Neural cell (in vitro differentiated cells): ENCODE results near the gene HSF4. TPM values are rescaled to one million over a fixed set of nuclear protein-coding genes. Genes with fewer than 3 reads are reported as not detected.

Experiments used
- H2AFZ ChIP-seq: fragments of 200-600, 300-800 bp; sonication (generic), shearing (Covaris generic); 2 replicates; pipeline ENCODE4 v1.6.0; 2014; ENCODE audit warnings: low read depth, mild to moderate bottlenecking, antibody characterized with exemption, low read length, moderate library complexity
- H3F3A ChIP-seq: fragments of 200-600 bp; shearing (Covaris generic); 2 replicates; pipeline ENCODE4 v1.6.1; 2016; ENCODE audit warnings: mild to moderate bottlenecking, moderate library complexity, mixed read lengths, antibody characterized with exemption, low read length; ENCODE audit not compliant: insufficient read depth, poor library complexity, severe bottlenecking
- H3K27ac ChIP-seq: fragments of 200-600, 300-800 bp; sonication (generic), shearing (Covaris generic); 2 replicates; pipeline ENCODE4 v1.5.1; 2014; ENCODE audit warnings: mild to moderate bottlenecking, low read length, moderate library complexity
- H3K27me3 ChIP-seq: fragments of 300-800, 200-600 bp; sonication (generic), shearing (Covaris generic); 2 replicates; pipeline ENCODE4 v1.6.0; 2014; ENCODE audit warnings: mild to moderate bottlenecking, low read depth, low read length, moderate library complexity; ENCODE audit not compliant: insufficient read depth
- H3K36me3 ChIP-seq: fragments of 300-800, 200-600 bp; sonication (generic), shearing (Covaris generic); 2 replicates; pipeline ENCODE4 v1.5.1; 2014; ENCODE audit warnings: mild to moderate bottlenecking, antibody characterized with exemption, low read length, moderate library complexity; ENCODE audit not compliant: insufficient read depth
- H3K4me2 ChIP-seq: fragments of 300-800, 200-600 bp; sonication (generic), shearing (Covaris generic); 2 replicates; pipeline ENCODE4 v1.6.0; 2014; ENCODE audit warnings: mild to moderate bottlenecking, low read length
- H3K4me3 ChIP-seq: fragments of 300-800, 200-600 bp; sonication (generic), shearing (Covaris generic); 2 replicates; pipeline ENCODE4 v1.5.1; 2014; ENCODE audit warnings: mild to moderate bottlenecking, low read length, moderate library complexity
- H3K79me2 ChIP-seq: fragments of 200-600 bp; shearing (Covaris generic); replicated peaks from 2 replicates; pipeline ENCODE4 v1.6.0; 2014; ENCODE audit warnings: mild to moderate bottlenecking, low read length, moderate library complexity; ENCODE audit not compliant: insufficient read depth
- H3K9ac ChIP-seq: fragments of 300-800, 200-600 bp; sonication (generic), shearing (Covaris generic); 2 replicates; pipeline ENCODE4 v1.6.1; 2016; ENCODE audit warnings: mild to moderate bottlenecking, low read length, mixed read lengths
- H3K9me2 ChIP-seq: fragments of 200-600 bp; shearing (Covaris generic); 2 replicates; pipeline ENCODE4 v1.6.1; 2016; ENCODE audit warnings: mild to moderate bottlenecking, low read length, mixed read lengths; ENCODE audit not compliant: insufficient read depth
- H3K9me3 ChIP-seq: fragments of 200-600, 300-800 bp; sonication (generic), shearing (Covaris generic); 2 replicates; pipeline ENCODE4 v1.6.1; 2016; ENCODE audit warnings: mild to moderate bottlenecking, mixed run types, low read length, moderate library complexity, mixed read lengths
- H4K20me1 ChIP-seq: fragments of 200-600 bp; shearing (Covaris generic); 2 replicates; pipeline ENCODE4 v1.6.1; 2016; ENCODE audit warnings: mild to moderate bottlenecking, mixed run types; ENCODE audit not compliant: insufficient read depth
- EP300 ChIP-seq: fragments of 450-650 bp; conservative IDR thresholded peaks from 2 replicates; pipeline ENCODE4 v1.6.1; 2014; ENCODE audit warnings: antibody characterized with exemption, mild to moderate bottlenecking, moderate library complexity; ENCODE audit not compliant: poor library complexity, severe bottlenecking
- EZH2 ChIP-seq: fragments of 200-600, 300-800 bp; shearing (Covaris generic), sonication (generic); IDR thresholded peaks from 2 replicates; pipeline ENCODE4 v1.6.1; 2014; ENCODE audit warnings: antibody characterized with exemption, low read length, borderline replicate concordance, mild to moderate bottlenecking; ENCODE audit not compliant: insufficient read depth, poor library complexity, severe bottlenecking
- MXI1 ChIP-seq: fragments of 450-650 bp; conservative IDR thresholded peaks from 2 replicates; pipeline ENCODE4 v1.6.1; 2014; ENCODE audit warnings: antibody characterized with exemption, mild to moderate bottlenecking; ENCODE audit not compliant: poor library complexity, severe bottlenecking
- POLR2AphosphoS5 ChIP-seq: IDR thresholded peaks from 2 replicates; pipeline ENCODE4 v1.6.1; 2012
- RAD21 ChIP-seq: fragments of 450-650 bp; conservative IDR thresholded peaks from 2 replicates; pipeline ENCODE4 v1.6.1; 2014; ENCODE audit warnings: antibody characterized with exemption, mild to moderate bottlenecking, moderate library complexity
- REST ChIP-seq: IDR thresholded peaks from 2 replicates; pipeline ENCODE4 v1.6.1; 2012; ENCODE audit warnings: borderline replicate concordance
- SMC3 ChIP-seq: fragments of 450-650 bp; conservative IDR thresholded peaks from 2 replicates; pipeline ENCODE4 v1.6.1; 2014; ENCODE audit warnings: antibody characterized with exemption, mild to moderate bottlenecking, moderate library complexity; ENCODE audit not compliant: poor library complexity
- TAF1 ChIP-seq: IDR thresholded peaks from 2 replicates; pipeline ENCODE4 v1.6.1; 2012; ENCODE audit warnings: low read depth
- polyA plus RNA-seq: library from polyadenylated mRNA; depleted of rRNA; stranded (reverse); fragments of >200 nt; gene quantifications from 2 replicates; pipeline ENCODE4 v1.2.3, GENCODE V29; 2014
- TF ChIP-seq, protein P1 (sequence below): fragments of 450-650 bp; IDR thresholded peaks from 2 replicates; pipeline ENCODE4 v1.5.1; 2014; ENCODE audit warnings: antibody characterized with exemption, mild to moderate bottlenecking, moderate library complexity; ENCODE audit not compliant: poor library complexity, severe bottlenecking

Gene HSF4
- polyA plus RNA-seq, 1 donor from 2014 or later = 12.7 TPM

GRCh38 chr16:67170168-67170948 lies 5.8 kb downstream of the HSF4 start, which contains the start of gene NOL3:
Gene NOL3 (plus strand): TSS chr16:67170538.
- H4K20me1 ChIP-seq = peaks cover 8% of the 10 kb centered on the region
- H3K9me3 ChIP-seq = no peaks in the 10 kb centered on the region
- no peaks in the 10 kb centered on the region for H3F3A ChIP-seq
- no peaks in the 10 kb centered on the region for H3K36me3 ChIP-seq
- no peak within 1 kb of the TSS for H3K9ac ChIP-seq
- no peaks in the 10 kb centered on the region for H3K9me2 ChIP-seq
- H3K4me3 ChIP-seq = peak within 1 kb of the TSS; percentile 52
- no peak within 1 kb of the TSS for H2AFZ ChIP-seq
- TF ChIP-seq, protein P1, sequence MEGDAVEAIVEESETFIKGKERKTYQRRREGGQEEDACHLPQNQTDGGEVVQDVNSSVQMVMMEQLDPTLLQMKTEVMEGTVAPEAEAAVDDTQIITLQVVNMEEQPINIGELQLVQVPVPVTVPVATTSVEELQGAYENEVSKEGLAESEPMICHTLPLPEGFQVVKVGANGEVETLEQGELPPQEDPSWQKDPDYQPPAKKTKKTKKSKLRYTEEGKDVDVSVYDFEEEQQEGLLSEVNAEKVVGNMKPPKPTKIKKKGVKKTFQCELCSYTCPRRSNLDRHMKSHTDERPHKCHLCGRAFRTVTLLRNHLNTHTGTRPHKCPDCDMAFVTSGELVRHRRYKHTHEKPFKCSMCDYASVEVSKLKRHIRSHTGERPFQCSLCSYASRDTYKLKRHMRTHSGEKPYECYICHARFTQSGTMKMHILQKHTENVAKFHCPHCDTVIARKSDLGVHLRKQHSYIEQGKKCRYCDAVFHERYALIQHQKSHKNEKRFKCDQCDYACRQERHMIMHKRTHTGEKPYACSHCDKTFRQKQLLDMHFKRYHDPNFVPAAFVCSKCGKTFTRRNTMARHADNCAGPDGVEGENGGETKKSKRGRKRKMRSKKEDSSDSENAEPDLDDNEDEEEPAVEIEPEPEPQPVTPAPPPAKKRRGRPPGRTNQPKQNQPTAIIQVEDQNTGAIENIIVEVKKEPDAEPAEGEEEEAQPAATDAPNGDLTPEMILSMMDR = no peak
- TF ChIP-seq EP300 = no peak
- TF ChIP-seq RAD21 = no peak
- no peak for TF ChIP-seq SMC3
- no peak within 1 kb of the TSS for H3K4me2 ChIP-seq
- H3K27me3 ChIP-seq = peaks cover 94% of the 10 kb centered on the region
- H3K79me2 ChIP-seq = no peaks in the 10 kb centered on the region
- no peak within 1 kb of the TSS for H3K27ac ChIP-seq

GRCh38 chr16:67170949-67171649 lies 6.6 kb downstream of the HSF4 start:
- Histone ChIP-seq H3F3A (no peaks in the 10 kb centered on the region), H3K4me3 (peak overlapping the region; percentile 52), H3K27ac (no peak overlapping the region), H4K20me1 (peaks cover 11% of the 10 kb centered on the region), H3K36me3 (no peaks in the 10 kb centered on the region), H3K4me2 (no peak overlapping the region), H3K9me2 (no peaks in the 10 kb centered on the region), H3K9me3 (no peaks in the 10 kb centered on the region), H3K79me2 (no peaks in the 10 kb centered on the region), H3K27me3 (peaks cover 92% of the 10 kb centered on the region), H3K9ac (no peak overlapping the region), H2AFZ (no peak overlapping the region)
- no peak for TF ChIP-seq EP300
- no peak for TF ChIP-seq REST
- no peak for TF ChIP-seq RAD21
- TF ChIP-seq, protein P1 = no peak
- TF ChIP-seq TAF1 = no peak
- TF ChIP-seq SMC3 = no peak
- no peak for TF ChIP-seq EZH2
- TF ChIP-seq MXI1 = no peak
- no peak for TF ChIP-seq POLR2AphosphoS5
